K562 (cell line): ENCODE data around the gene SORT1. TPM values are rescaled to one million over a fixed set of nuclear protein-coding genes. Genes with fewer than 3 reads are reported as not detected.

Experiments
- ATAC-seq: fragments of 200-7000 bp; cut with Tn5 transposase; 3 replicates; pipeline ENCODE4 v1.9.1; 2020; ENCODE audit warnings: moderate library complexity
- BruUV-seq: library from RNA; stranded (reverse); fragments of 400-500 nt; replicated peaks from 2 replicates; lab custom pipeline; 2021; lab: Mats Ljungman, UMichigan
- CTCF ChIA-PET: fragments of 300-600 bp; formaldehyde crosslinking; extraction: SDS; loops from one replicate; lab custom pipeline; 2021; ENCODE audit warnings: low intra/inter-chr PET ratio; lab: Yijun Ruan, JAX
- POLR2A ChIA-PET: fragments of 300-600, 350-650 bp; sonication (Branson Sonifier 250); formaldehyde crosslinking; extraction: SDS; loops from one replicate; lab custom pipeline; 2021; ENCODE audit warnings: antibody characterized with exemption, inconsistent platforms; lab: Yijun Ruan, JAX
- DNase-seq, 4 experiments: peaks; one replicate each; pipeline versions ENCODE4 v3.0.0 to v3.0.0-alpha.2; 2011 to 2018; ENCODE audit warnings: low spot score in 3 of 4, mixed read lengths in 3 of 4; ENCODE audit errors: extremely low read depth in 1 of 4
- FAIRE-seq: peaks from 2 replicates; lab custom pipeline; 2011; peaks lifted over from hg19 to GRCh38; lab: Jason Lieb, UNC
- H2AFZ ChIP-seq: 2 replicates; pipeline ENCODE4 v1.6.0; 2011; ENCODE audit warnings: low read depth, low read length, control low read depth, inconsistent platforms
- H3K27ac ChIP-seq: fragments of 200-600 bp; 3 replicates; pipeline ENCODE4 v1.8.0; 2011; ENCODE audit warnings: low read depth, mild to moderate bottlenecking, control low read depth, inconsistent platforms, low read length, moderate library complexity, mixed read lengths; ENCODE audit errors: extremely low read depth
- H3K27me3 ChIP-seq, 2 experiments: fragments of 300-600 bp in 1 of 2; 2 replicates in 1 of 2; 3 replicates in 1 of 2; pipeline versions ENCODE4 v1.6.0 to v1.8.0; 2011; ENCODE audit warnings: inconsistent platforms in 2 of 2, low read length in 2 of 2, mild to moderate bottlenecking in 1 of 2, mixed read lengths in 1 of 2, moderate library complexity in 1 of 2; ENCODE audit not compliant: control insufficient read depth in 2 of 2, insufficient read depth in 2 of 2
- H3K36me3 ChIP-seq: fragments of 300-600 bp; 3 replicates; pipeline ENCODE4 v1.8.0; 2011; ENCODE audit warnings: mild to moderate bottlenecking, low read length, inconsistent platforms; ENCODE audit not compliant: control insufficient read depth, insufficient read depth
- H3K4me1 ChIP-seq, 2 experiments: fragments of 200-600 bp in 1 of 2; replicated peaks in 1 of 2; 2 replicates in 1 of 2; 3 replicates in 1 of 2; pipeline versions ENCODE4 v1.5.1 to v1.8.0; 2011; ENCODE audit warnings: inconsistent platforms in 2 of 2, low read length in 2 of 2, mild to moderate bottlenecking in 1 of 2, mixed read lengths in 1 of 2, moderate library complexity in 1 of 2; ENCODE audit not compliant: control insufficient read depth in 2 of 2, insufficient read depth in 2 of 2
- H3K4me2 ChIP-seq: 2 replicates; pipeline ENCODE4 v1.6.1; 2011; ENCODE audit warnings: low read length, control low read depth, inconsistent platforms, mixed read lengths; ENCODE audit not compliant: insufficient read depth
- H3K4me3 ChIP-seq: fragments of 200-600 bp; sonication (generic), shearing (Covaris generic); 2 replicates; pipeline ENCODE4 v1.5.1; 2016; ENCODE audit warnings: control low read depth, inconsistent platforms
- H3K79me2 ChIP-seq: fragments of 200-600 bp; 3 replicates; pipeline ENCODE4 v1.8.0; 2011; ENCODE audit warnings: low read length, inconsistent platforms; ENCODE audit not compliant: control insufficient read depth, insufficient read depth
- H3K9ac ChIP-seq, 2 experiments: 2 replicates each; pipeline versions ENCODE4 v1.6.0 to v1.6.1; 2011; ENCODE audit warnings: low read depth in 2 of 2, low read length in 2 of 2, control low read depth in 1 of 2, inconsistent platforms in 1 of 2, mild to moderate bottlenecking in 1 of 2, mixed read lengths in 1 of 2; ENCODE audit not compliant: insufficient read depth in 1 of 2
- H3K9me1 ChIP-seq: one replicate; pipeline ENCODE4 v1.6.0; 2011; ENCODE audit warnings: inconsistent platforms, mild to moderate bottlenecking, low read length, moderate library complexity; ENCODE audit not compliant: control insufficient read depth, insufficient read depth
- H3K9me3 ChIP-seq: replicated peaks from 2 replicates; pipeline ENCODE4 v1.5.1; 2011; ENCODE audit warnings: low read depth, low read length, inconsistent platforms; ENCODE audit not compliant: control insufficient read depth, insufficient read depth
- H4K20me1 ChIP-seq: replicated peaks from 2 replicates; pipeline ENCODE4 v1.6.1; 2011; ENCODE audit warnings: low read length, inconsistent platforms, mixed read lengths; ENCODE audit not compliant: control insufficient read depth, insufficient read depth
- ARID3A ChIP-seq: IDR thresholded peaks from 2 replicates; pipeline ENCODE4 v1.6.1; 2012; ENCODE audit warnings: low read depth, low read length, improper control_type of control experiment, borderline replicate concordance
- CREM ChIP-seq: IDR thresholded peaks from 2 replicates; pipeline ENCODE4 v1.6.1; 2014; ENCODE audit warnings: antibody characterized with exemption, low read depth
- ELF4 ChIP-seq: fragments of 450-650 bp; formaldehyde crosslinking; IDR thresholded peaks from 2 replicates; pipeline ENCODE4 v1.4.0; 2022; ENCODE audit warnings: missing genetic modification characterization
- GTF3C2 ChIP-seq: IDR thresholded peaks from 3 replicates; pipeline ENCODE4 v1.6.1; 2011; ENCODE audit warnings: borderline replicate concordance, mild to moderate bottlenecking, moderate library complexity; ENCODE audit not compliant: insufficient read length; ENCODE audit errors: extremely low read depth
- KDM1A ChIP-seq, 2 experiments: fragments of 450-650 bp; IDR thresholded peaks; 2 replicates each; pipeline ENCODE4 v1.6.1; 2016; ENCODE audit warnings: mild to moderate bottlenecking in 2 of 2
- L3MBTL2 ChIP-seq: fragments of 450-650 bp; IDR thresholded peaks from 2 replicates; pipeline ENCODE4 v1.6.1; 2016; ENCODE audit warnings: mild to moderate bottlenecking, moderate library complexity
- MBD1 ChIP-seq: fragments of 250-450 bp; sonication (Bioruptor Pico); IDR thresholded peaks from 2 replicates; pipeline ENCODE4 v1.8.0; 2022; ENCODE audit warnings: inconsistent platforms
- NFATC3 ChIP-seq: fragments of 450-650 bp; IDR thresholded peaks from 2 replicates; pipeline ENCODE4 v1.6.1; 2017; ENCODE audit warnings: mild to moderate bottlenecking
- PHF21A ChIP-seq: fragments of 450-650 bp; IDR thresholded peaks from 2 replicates; pipeline ENCODE4 v1.6.1; 2017; ENCODE audit warnings: low read depth, borderline replicate concordance
- RNF219 ChIP-seq: fragments of 250-450 bp; sonication (Bioruptor Pico); IDR thresholded peaks from 2 replicates; pipeline ENCODE4 v1.5.0; 2022; ENCODE audit warnings: mild to moderate bottlenecking
- SRSF3 ChIP-seq: fragments of 200-400 bp; formaldehyde crosslinking; IDR thresholded peaks from 2 replicates; pipeline ENCODE4 v1.6.1; 2016; ENCODE audit warnings: mild to moderate bottlenecking, low read length, moderate library complexity; ENCODE audit not compliant: insufficient read depth
- SRSF9 ChIP-seq: fragments of 200-400 bp; formaldehyde crosslinking; IDR thresholded peaks from 2 replicates; pipeline ENCODE4 v1.6.1; 2017; ENCODE audit warnings: low read depth, low read length, borderline replicate concordance
- TAF7 ChIP-seq: fragments of 450-650 bp; IDR thresholded peaks from 2 replicates; pipeline ENCODE4 v1.6.1; 2016; ENCODE audit warnings: missing genetic modification characterization, missing compliant biosample characterization
- TEAD4 ChIP-seq, 2 experiments: sonication (generic) in 1 of 2; formaldehyde crosslinking in 1 of 2; IDR thresholded peaks; 2 replicates each; pipeline versions ENCODE4 v1.6.1 to v1.8.0; 2012 to 2022; ENCODE audit warnings: borderline replicate concordance in 1 of 2, inconsistent platforms in 1 of 2, low read length in 1 of 2, mild to moderate bottlenecking in 1 of 2, missing genetic modification reagents in 1 of 2
- ZNF431 ChIP-seq: sonication (generic); formaldehyde crosslinking; IDR thresholded peaks from 2 replicates; pipeline ENCODE4 v1.8.0; 2022; ENCODE audit warnings: mild to moderate bottlenecking, missing genetic modification reagents
- WGBS: fragments of 100-300 bp; shearing (Covaris generic); methylation state at CpG from one replicate; pipeline ENCODE4 v1.1.6; 2016; ENCODE audit warnings: low coverage, mixed read lengths; ENCODE audit not compliant: insufficient coverage; ENCODE audit errors: missing lambda C conversion rate; 5-methylcytosine and 5-hydroxymethylcytosine counted together
- in situ Hi-C: fragments of 300-500 bp; cut with MboI; formaldehyde crosslinking; loops from 4 replicates; pipeline ENCODE4 v1.15.0; 2018; ENCODE audit warnings: inconsistent platforms, mixed read lengths
- intact Hi-C: fragments of 100-400 bp; cut with micrococcal nuclease; formaldehyde crosslinking; loops from 2 replicates; pipeline ENCODE4 v1.14.2; 2022
- polyA plus RNA-seq, 8 experiments: library from polyadenylated mRNA; depleted of rRNA in 4 of 8; stranded (reverse) in 5 of 8; unstranded in 3 of 8; fragments of >200 nt; fragmentation: Nextera tagmentation in 2 of 8; fragmentation: Illumina TruSeq in 1 of 8; extraction: Ambion mirVana in 2 of 8; extraction: Trizol in 1 of 8; gene quantifications; 2 replicates each; pipeline versions ENCODE4 v1.2.1 to v1.2.3, GENCODE V29; 2011 to 2014; ENCODE audit warnings: inconsistent platforms in 1 of 8, missing spikeins in 1 of 8
- total RNA-seq, 7 experiments: library from RNA; depleted of rRNA in 6 of 7; stranded (reverse); fragments of >200 nt in 6 of 7; fragmentation: Illumina TruSeq in 2 of 7; extraction: Trizol in 2 of 7; gene quantifications; 2 replicates each; pipeline versions ENCODE4 v1.2.1 to v1.2.3, GENCODE V29; 2011 to 2021; ENCODE audit warnings: low replicate concordance in 1 of 7

Gene SORT1
- total and polyA plus RNA-seq, 9 of the 15 experiments (the other 6 are each of a cell fraction or from before 2014, with no cell fraction given), result 27.4 to 112 (median 65.0) TPM

GRCh38 chr1:109314795-109315194, 82.9 kb downstream of the SORT1 start:
- Histone ChIP-seq H2AFZ (no peak overlapping the region), H3K4me2 (no peak overlapping the region), H3K79me2 (no peaks in the 10 kb centered on the region), H3K4me3 (no peak overlapping the region), H3K9me3 (no peaks in the 10 kb centered on the region), H4K20me1 (no peaks in the 10 kb centered on the region), H3K9ac (no peak overlapping the region), H3K27ac (no peak overlapping the region), H3K27me3 (no peaks in the 10 kb centered on the region), H3K4me1 (peaks cover 0 to 3% of the 10 kb centered on the region in 2 experiments; a peak in 1 of 5 replicates), H3K36me3 (peaks cover 86% of the 10 kb centered on the region), H3K9me1 (no peaks in the 10 kb centered on the region)
- 100% methylated on average over 1 of the region's 1 CpG for WGBS
- POLR2A ChIA-PET, result interaction anchor here (1.3 to 6.0 kb wide), 2 partner anchors 8 to 56 kb away, joined by 4 to 62 read pairs; partner anchors contain the start of gene MYBPHL
- CTCF ChIA-PET, result no interaction called here
- in situ Hi-C loops, result no loop called here
- no TSS peak for BruUV-seq
- no peak for FAIRE-seq
- DNase-seq, result no peak
- intact Hi-C loops, result no loop called here
- ATAC-seq, result no peak
- TF ChIP-seq SRSF3 (no peak), ARID3A (no peak), SRSF9 (no peak), ZNF431 (CRISPR knock-in tag) (no peak), RNF219 (CRISPR knock-in tag) (no peak), GTF3C2 (no peak), MBD1 (CRISPR knock-in tag) (no peak), L3MBTL2 (no peak), TAF7 (tag) (no peak), KDM1A (IDR thresholded peaks at IDR 0.05) (no peak), NFATC3 (no peak), TEAD4 (IDR thresholded peaks at IDR 0.05; ENCODE audit: low read length) (no peak), TEAD4 (CRISPR knock-in tag; IDR thresholded peaks at IDR 0.05; ENCODE audit: borderline replicate concordance) (no peak), CREM (no peak), ELF4 (CRISPR knock-in tag) (no peak), PHF21A (no peak)
